ENCODE data around the gene AKAP12.

The AKAP12 gene

GRCh38 chr6:151216804-151217203, 23.0 kb upstream of the AKAP12 start:
- Histone ChIP-seq H3K79me1 (replicated peaks; ENCODE audit: low read length, poor library complexity, severe bottlenecking) (no peaks in the 10 kb centered on the region), H3K4me2 (ENCODE audit: low read length, poor library complexity, severe bottlenecking) (no peak overlapping the region), H3K9me3 (ENCODE audit: control insufficient read depth, low read length) (peaks cover 8% of the 10 kb centered on the region), H2BK120ac (ENCODE audit: low read depth, low read length) (no peak overlapping the region), H4K91ac (ENCODE audit: low read length) (no peak overlapping the region), H3K14ac (ENCODE audit: low read length in 2 of 2) (no peak overlapping the region), H2BK15ac (ENCODE audit: low read depth, poor library complexity, severe bottlenecking) (no peak overlapping the region), H3K27me3 (ENCODE audit: control insufficient read depth in 1 of 2, insufficient read depth in 1 of 2, low read length in 2 of 2) (peaks cover 4 to 10% of the 10 kb centered on the region in 2 experiments), H3K9ac (ENCODE audit: low read length) (no peak overlapping the region), H3K4me1 (ENCODE audit: control insufficient read depth, insufficient read depth, low read depth, low read length) (no peaks in the 10 kb centered on the region), H2BK5ac (ENCODE audit: low read depth, low read length, poor library complexity, severe bottlenecking) (no peak overlapping the region), H3K36me3 (ENCODE audit: control insufficient read depth in 1 of 2, insufficient read depth in 2 of 2, low read depth in 1 of 2, low read length in 2 of 2) (no peaks in the 10 kb centered on the region), H3K27ac (ENCODE audit: low read length, poor library complexity, severe bottlenecking) (no peak overlapping the region), H3K4me3 (ENCODE audit: insufficient read depth in 1 of 2, low read depth in 1 of 2, low read length in 2 of 2) (no peak overlapping the region), H3K18ac (ENCODE audit: low read depth in 1 of 2, low read length in 2 of 2) (no peak overlapping the region), H2AK5ac (ENCODE audit: low read length, severe bottlenecking) (no peak overlapping the region), H2BK12ac (ENCODE audit: low read length in 2 of 2) (no peak overlapping the region), H2AFZ (ENCODE audit: low read depth, low read length) (no peak overlapping the region), H4K8ac (ENCODE audit: low read length) (no peak overlapping the region), H3K4ac (ENCODE audit: low read depth in 1 of 2, low read length in 2 of 2) (no peak overlapping the region), H3K23ac (ENCODE audit: low read length in 2 of 2) (no peak overlapping the region)
- 81% methylated on average over 5 of the region's 6 CpGs for WGBS
- no peak for DNase-seq

DNA sequence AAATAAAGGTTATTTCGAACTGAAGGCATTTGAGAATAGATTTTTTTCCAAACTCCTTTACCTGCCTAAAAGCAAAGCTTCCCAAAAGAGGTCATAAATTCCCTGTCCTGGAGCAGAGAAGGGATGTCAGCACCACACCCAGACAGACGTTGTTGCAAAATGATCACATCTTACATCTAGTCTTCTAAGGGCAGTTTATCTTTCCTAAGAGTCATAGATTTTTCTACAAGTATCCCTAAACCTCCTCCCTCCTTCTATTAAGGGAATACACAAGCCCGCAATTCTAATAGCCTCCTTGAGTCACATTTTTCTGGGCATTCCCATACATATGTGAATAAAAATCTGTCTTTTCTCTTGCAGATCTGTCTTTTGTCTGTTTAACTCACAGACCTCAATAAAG, 20.6 kb upstream of the AKAP12 start:
- H3K9ac ChIP-seq (ENCODE audit: low read length): no peak overlapping the region

GRCh38 chr6:151224076-151224475, 15.7 kb upstream of the AKAP12 start:
- H3K9me3 ChIP-seq (ENCODE audit: control insufficient read depth, low read length): no peaks in the 10 kb centered on the region
- no peak overlapping the region for H3K4ac ChIP-seq (ENCODE audit: low read depth in 1 of 2, low read length in 2 of 2)
- H3K14ac ChIP-seq (ENCODE audit: low read length in 2 of 2): no peak overlapping the region
- H3K4me3 ChIP-seq (ENCODE audit: insufficient read depth in 1 of 2, low read depth in 1 of 2, low read length in 2 of 2): no peak overlapping the region
- H3K27ac ChIP-seq (ENCODE audit: low read length, poor library complexity, severe bottlenecking): no peak overlapping the region
- no peak overlapping the region for H2BK15ac ChIP-seq (ENCODE audit: low read depth, poor library complexity, severe bottlenecking)
- H2AK5ac ChIP-seq (ENCODE audit: low read length, severe bottlenecking): no peak overlapping the region
- no peak for DNase-seq
- H3K23ac ChIP-seq (ENCODE audit: low read length in 2 of 2): no peak overlapping the region
- H3K27me3 ChIP-seq (ENCODE audit: control insufficient read depth in 1 of 2, insufficient read depth in 1 of 2, low read length in 2 of 2): no peaks in the 10 kb centered on the region
- H3K4me2 ChIP-seq (ENCODE audit: low read length, poor library complexity, severe bottlenecking): no peak overlapping the region
- no peaks in the 10 kb centered on the region for H3K4me1 ChIP-seq (ENCODE audit: control insufficient read depth, insufficient read depth, low read depth, low read length)
- no peak overlapping the region for H2BK12ac ChIP-seq (ENCODE audit: low read length in 2 of 2)
- H3K36me3 ChIP-seq (ENCODE audit: control insufficient read depth in 1 of 2, insufficient read depth in 2 of 2, low read depth in 1 of 2, low read length in 2 of 2): no peaks in the 10 kb centered on the region
- H4K8ac ChIP-seq (ENCODE audit: low read length): no peak overlapping the region
- H2BK120ac ChIP-seq (ENCODE audit: low read depth, low read length): no peak overlapping the region
- no peak overlapping the region for H3K18ac ChIP-seq (ENCODE audit: low read depth in 1 of 2, low read length in 2 of 2)
- H2AFZ ChIP-seq (ENCODE audit: low read depth, low read length): no peak overlapping the region
- no peaks in the 10 kb centered on the region for H3K79me1 ChIP-seq (replicated peaks; ENCODE audit: low read length, poor library complexity, severe bottlenecking)
- no peak overlapping the region for H3K9ac ChIP-seq (ENCODE audit: low read length)
- H4K91ac ChIP-seq (ENCODE audit: low read length): no peak overlapping the region
- no peak overlapping the region for H2BK5ac ChIP-seq (ENCODE audit: low read depth, low read length, poor library complexity, severe bottlenecking)

More for the DNA sequence above, 20.6 kb upstream of the AKAP12 start:
- Histone ChIP-seq H4K91ac (ENCODE audit: low read length) (no peak overlapping the region), H3K27me3 (ENCODE audit: control insufficient read depth in 1 of 2, insufficient read depth in 1 of 2, low read length in 2 of 2) (peaks cover 4 to 10% of the 10 kb centered on the region in 2 experiments), H2BK12ac (ENCODE audit: low read length in 2 of 2) (no peak overlapping the region), H3K4me1 (ENCODE audit: control insufficient read depth, insufficient read depth, low read depth, low read length) (no peaks in the 10 kb centered on the region), H2AK5ac (ENCODE audit: low read length, severe bottlenecking) (no peak overlapping the region), H3K14ac (ENCODE audit: low read length in 2 of 2) (no peak overlapping the region), H3K4me3 (ENCODE audit: insufficient read depth in 1 of 2, low read depth in 1 of 2, low read length in 2 of 2) (no peak overlapping the region), H3K36me3 (ENCODE audit: control insufficient read depth in 1 of 2, insufficient read depth in 2 of 2, low read depth in 1 of 2, low read length in 2 of 2) (no peaks in the 10 kb centered on the region), H2BK5ac (ENCODE audit: low read depth, low read length, poor library complexity, severe bottlenecking) (no peak overlapping the region), H2AFZ (ENCODE audit: low read depth, low read length) (no peak overlapping the region), H2BK15ac (ENCODE audit: low read depth, poor library complexity, severe bottlenecking) (no peak overlapping the region), H3K4ac (ENCODE audit: low read depth in 1 of 2, low read length in 2 of 2) (no peak overlapping the region), H2BK120ac (ENCODE audit: low read depth, low read length) (no peak overlapping the region), H3K18ac (ENCODE audit: low read depth in 1 of 2, low read length in 2 of 2) (no peak overlapping the region), H3K4me2 (ENCODE audit: low read length, poor library complexity, severe bottlenecking) (no peak overlapping the region), H4K8ac (ENCODE audit: low read length) (no peak overlapping the region), H3K9me3 (ENCODE audit: control insufficient read depth, low read length) (no peaks in the 10 kb centered on the region), H3K23ac (ENCODE audit: low read length in 2 of 2) (no peak overlapping the region), H3K79me1 (replicated peaks; ENCODE audit: low read length, poor library complexity, severe bottlenecking) (no peaks in the 10 kb centered on the region), H3K27ac (ENCODE audit: low read length, poor library complexity, severe bottlenecking) (no peak overlapping the region)
- WGBS: 79% methylated on average over 3 of the region's 3 CpGs
- DNase-seq: no peak

DNA sequence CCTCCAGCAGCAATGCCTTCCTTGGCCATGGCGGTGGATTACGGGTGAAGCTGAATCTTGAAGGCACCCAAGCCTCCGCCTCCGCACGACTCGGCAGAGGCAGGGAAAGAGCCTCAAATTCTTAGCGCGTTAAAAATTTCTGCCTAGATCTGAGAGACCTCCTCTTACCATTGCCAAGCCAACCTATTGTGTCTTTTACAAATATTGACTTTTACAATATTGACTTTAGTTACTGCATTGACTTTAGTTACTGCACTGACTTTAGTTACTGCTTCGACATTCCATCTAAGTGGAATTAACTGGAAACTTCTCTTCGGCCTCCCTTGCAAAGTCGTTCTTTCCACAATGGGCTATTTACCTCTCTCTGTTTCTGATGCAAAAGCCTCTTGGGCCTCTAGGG, 13.8 kb upstream of the AKAP12 start:
- no peak overlapping the region for H2BK120ac ChIP-seq (ENCODE audit: low read depth, low read length)

More for the DNA sequence above, 13.8 kb upstream of the AKAP12 start:
- H3K18ac ChIP-seq (ENCODE audit: low read depth in 1 of 2, low read length in 2 of 2): no peak overlapping the region
- no peaks in the 10 kb centered on the region for H3K79me1 ChIP-seq (replicated peaks; ENCODE audit: low read length, poor library complexity, severe bottlenecking)
- H3K14ac ChIP-seq (ENCODE audit: low read length in 2 of 2): no peak overlapping the region
- H3K27me3 ChIP-seq (ENCODE audit: control insufficient read depth in 1 of 2, insufficient read depth in 1 of 2, low read length in 2 of 2): no peaks in the 10 kb centered on the region
- no peak overlapping the region for H2BK15ac ChIP-seq (ENCODE audit: low read depth, poor library complexity, severe bottlenecking)
- no peak overlapping the region for H4K91ac ChIP-seq (ENCODE audit: low read length)
- no peak overlapping the region for H2BK5ac ChIP-seq (ENCODE audit: low read depth, low read length, poor library complexity, severe bottlenecking)
- DNase-seq: no peak
- no peak overlapping the region for H4K8ac ChIP-seq (ENCODE audit: low read length)
- WGBS: 97% methylated on average over 11 of the region's 11 CpGs
- H2BK12ac ChIP-seq (ENCODE audit: low read length in 2 of 2): no peak overlapping the region
- no peaks in the 10 kb centered on the region for H3K36me3 ChIP-seq (ENCODE audit: control insufficient read depth in 1 of 2, insufficient read depth in 2 of 2, low read depth in 1 of 2, low read length in 2 of 2)
- H3K4me2 ChIP-seq (ENCODE audit: low read length, poor library complexity, severe bottlenecking): no peak overlapping the region
- H3K4me3 ChIP-seq (ENCODE audit: insufficient read depth in 1 of 2, low read depth in 1 of 2, low read length in 2 of 2): no peak overlapping the region
- no peak overlapping the region for H2AK5ac ChIP-seq (ENCODE audit: low read length, severe bottlenecking)
- H3K4me1 ChIP-seq (ENCODE audit: control insufficient read depth, insufficient read depth, low read depth, low read length): no peaks in the 10 kb centered on the region
- H3K9ac ChIP-seq (ENCODE audit: low read length): no peak overlapping the region
- no peak overlapping the region for H2AFZ ChIP-seq (ENCODE audit: low read depth, low read length)
- H3K23ac ChIP-seq (ENCODE audit: low read length in 2 of 2): no peak overlapping the region
- no peak overlapping the region for H3K4ac ChIP-seq (ENCODE audit: low read depth in 1 of 2, low read length in 2 of 2)
- H3K27ac ChIP-seq (ENCODE audit: low read length, poor library complexity, severe bottlenecking): no peak overlapping the region
- no peaks in the 10 kb centered on the region for H3K9me3 ChIP-seq (ENCODE audit: control insufficient read depth, low read length)

Data from mesenchymal stem cell (in vitro differentiated cells and primary cell).